ENCODE measurements around the gene TJP2. TPM values are rescaled to one million over a fixed set of nuclear protein-coding genes. Genes with fewer than 3 reads are reported as not detected.

TJP2 gene
- total and polyA plus RNA-seq, 10 of the 15 experiments (the other 5 are each of a cell fraction or from before 2014, with no cell fraction given) = 6.4 to 59.9 (median 29.7) TPM

DNA sequence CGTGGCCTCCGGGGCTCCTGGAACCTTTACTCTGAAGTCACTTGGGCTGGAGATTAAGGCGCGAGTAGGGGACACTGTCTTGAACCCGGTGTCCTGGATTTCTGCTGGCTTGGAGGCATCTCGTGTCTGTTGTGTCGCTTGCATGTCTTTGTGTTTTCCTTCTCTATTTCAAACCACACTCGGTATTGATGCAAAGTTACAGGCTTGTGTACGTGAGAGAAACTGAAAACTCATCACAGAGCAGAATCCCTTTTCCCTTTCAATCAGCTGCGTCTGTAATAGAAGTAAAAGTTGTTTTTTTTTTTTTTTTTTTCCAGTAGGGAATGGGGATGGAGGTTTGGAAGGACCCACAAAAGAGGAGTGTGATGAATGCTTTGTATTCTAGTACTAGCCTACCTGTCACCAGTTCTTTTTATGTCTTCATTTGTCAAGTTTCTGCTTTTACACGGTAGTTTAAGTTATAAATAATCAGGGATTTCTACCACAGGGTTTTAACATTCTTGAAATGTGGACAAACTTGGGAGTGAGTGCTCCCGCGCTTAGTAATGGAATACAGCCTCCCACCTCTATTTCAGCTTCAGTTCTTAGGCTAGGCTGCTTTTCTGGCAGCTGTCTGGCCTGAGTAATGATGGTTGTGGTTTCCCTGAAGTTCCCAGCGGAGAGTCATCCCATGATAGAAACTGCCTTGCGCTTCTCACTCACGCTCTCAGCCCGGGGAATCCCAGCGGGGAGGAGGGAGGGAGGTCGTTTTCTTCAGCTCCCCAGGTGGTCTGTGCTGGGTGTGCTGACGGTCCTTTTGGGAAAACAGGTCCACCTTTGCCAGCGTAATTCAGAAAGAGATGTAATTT is 763 bp downstream of the TJP2 start (continued):
- TF ChIP-seq CREB1 (IDR thresholded peaks at IDR 0.05; ENCODE audit: low read depth) = peak; percentile 63; the same call in 1 of the 2 replicates
- TF ChIP-seq PAX8 (IDR thresholded peaks at IDR 0.05) = no peak
- TF ChIP-seq NFIC (IDR thresholded peaks at IDR 0.05; ENCODE audit: low read depth, low read length) = peak; percentile 83
- TF ChIP-seq SREBF2 (IDR thresholded peaks at IDR 0.05; ENCODE audit: low read length) = no peak
- TF ChIP-seq TBL1XR1 (IDR thresholded peaks at IDR 0.05; ENCODE audit: low read depth, low read length) = peak; percentile 55; the same call in 1 of the 2 replicates
- TF ChIP-seq, protein P1, sequence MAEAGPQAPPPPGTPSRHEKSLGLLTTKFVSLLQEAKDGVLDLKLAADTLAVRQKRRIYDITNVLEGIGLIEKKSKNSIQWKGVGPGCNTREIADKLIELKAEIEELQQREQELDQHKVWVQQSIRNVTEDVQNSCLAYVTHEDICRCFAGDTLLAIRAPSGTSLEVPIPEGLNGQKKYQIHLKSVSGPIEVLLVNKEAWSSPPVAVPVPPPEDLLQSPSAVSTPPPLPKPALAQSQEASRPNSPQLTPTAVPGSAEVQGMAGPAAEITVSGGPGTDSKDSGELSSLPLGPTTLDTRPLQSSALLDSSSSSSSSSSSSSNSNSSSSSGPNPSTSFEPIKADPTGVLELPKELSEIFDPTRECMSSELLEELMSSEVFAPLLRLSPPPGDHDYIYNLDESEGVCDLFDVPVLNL (IDR thresholded peaks at IDR 0.05; ENCODE audit: low read depth, low read length) = no peak
- no peak; the same call in 1 of the 2 replicates for TF ChIP-seq SMARCA5 (IDR thresholded peaks at IDR 0.05)
- no peak for TF ChIP-seq NRF1 (conservative IDR thresholded peaks at IDR 0.05; ENCODE audit: low read depth, low read length)
- no peak for TF ChIP-seq NR2C1 (IDR thresholded peaks at IDR 0.05)
- TF ChIP-seq BCL11A (IDR thresholded peaks at IDR 0.05; ENCODE audit: low read depth, low read length) = peak; percentile 94
- TF ChIP-seq, protein P2, sequence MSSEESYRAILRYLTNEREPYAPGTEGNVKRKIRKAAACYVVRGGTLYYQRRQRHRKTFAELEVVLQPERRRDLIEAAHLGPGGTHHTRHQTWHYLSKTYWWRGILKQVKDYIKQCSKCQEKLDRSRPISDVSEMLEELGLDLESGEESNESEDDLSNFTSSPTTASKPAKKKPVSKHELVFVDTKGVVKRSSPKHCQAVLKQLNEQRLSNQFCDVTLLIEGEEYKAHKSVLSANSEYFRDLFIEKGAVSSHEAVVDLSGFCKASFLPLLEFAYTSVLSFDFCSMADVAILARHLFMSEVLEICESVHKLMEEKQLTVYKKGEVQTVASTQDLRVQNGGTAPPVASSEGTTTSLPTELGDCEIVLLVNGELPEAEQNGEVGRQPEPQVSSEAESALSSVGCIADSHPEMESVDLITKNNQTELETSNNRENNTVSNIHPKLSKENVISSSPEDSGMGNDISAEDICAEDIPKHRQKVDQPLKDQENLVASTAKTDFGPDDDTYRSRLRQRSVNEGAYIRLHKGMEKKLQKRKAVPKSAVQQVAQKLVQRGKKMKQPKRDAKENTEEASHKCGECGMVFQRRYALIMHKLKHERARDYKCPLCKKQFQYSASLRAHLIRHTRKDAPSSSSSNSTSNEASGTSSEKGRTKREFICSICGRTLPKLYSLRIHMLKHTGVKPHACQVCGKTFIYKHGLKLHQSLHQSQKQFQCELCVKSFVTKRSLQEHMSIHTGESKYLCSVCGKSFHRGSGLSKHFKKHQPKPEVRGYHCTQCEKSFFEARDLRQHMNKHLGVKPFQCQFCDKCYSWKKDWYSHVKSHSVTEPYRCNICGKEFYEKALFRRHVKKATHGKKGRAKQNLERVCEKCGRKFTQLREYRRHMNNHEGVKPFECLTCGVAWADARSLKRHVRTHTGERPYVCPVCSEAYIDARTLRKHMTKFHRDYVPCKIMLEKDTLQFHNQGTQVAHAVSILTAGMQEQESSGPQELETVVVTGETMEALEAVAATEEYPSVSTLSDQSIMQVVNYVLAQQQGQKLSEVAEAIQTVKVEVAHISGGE (CRISPR knock-in tag; IDR thresholded peaks at IDR 0.05) = no peak

Measured in GM12878 (cell line).